K562 (cell line): ENCODE results near the gene RHPN2. TPM values are rescaled to one million over a fixed set of nuclear protein-coding genes. Genes with fewer than 3 reads are reported as not detected.

Source experiments
- ARID3A ChIP-seq: IDR thresholded peaks from 2 replicates; pipeline ENCODE4 v1.6.1; 2012; ENCODE audit warnings: low read depth, low read length, improper control_type of control experiment, borderline replicate concordance
- ARNT ChIP-seq, 2 experiments: fragments of 450-650 bp; IDR thresholded peaks; 2 replicates each; pipeline ENCODE4 v1.6.1; 2016; ENCODE audit warnings: mild to moderate bottlenecking in 1 of 2
- CBX3 ChIP-seq, 2 experiments: IDR thresholded peaks; 1 replicate in 1 of 2; 2 replicates in 1 of 2; pipeline ENCODE4 v1.6.1; 2012; ENCODE audit warnings: inconsistent platforms in 2 of 2, low read length in 2 of 2, borderline replicate concordance in 1 of 2, control low read depth in 1 of 2
- EGR1 ChIP-seq: fragments of 450-650 bp; conservative IDR thresholded peaks from 2 replicates; pipeline ENCODE4 v1.6.1; 2017; ENCODE audit warnings: mild to moderate bottlenecking
- FOSL1 ChIP-seq: fragments of 200-800 bp; sonication (Bioruptor generic); conservative IDR thresholded peaks from 2 replicates; pipeline ENCODE4 v1.6.1; 2016; ENCODE audit warnings: missing genetic modification characterization, missing compliant biosample characterization
- FOXK2 ChIP-seq, 2 experiments: fragments of 450-650 bp; IDR thresholded peaks in 1 of 2; conservative IDR thresholded peaks in 1 of 2; 2 replicates each; pipeline ENCODE4 v1.6.1; 2016; ENCODE audit warnings: low read depth in 2 of 2, mild to moderate bottlenecking in 1 of 2
- HDAC3 ChIP-seq: fragments of 450-650 bp; IDR thresholded peaks from 2 replicates; pipeline ENCODE4 v1.6.1; 2018; ENCODE audit warnings: borderline replicate concordance, mild to moderate bottlenecking, moderate library complexity; ENCODE audit not compliant: partially characterized antibody
- HMBOX1 ChIP-seq: sonication (generic); IDR thresholded peaks from 2 replicates; pipeline ENCODE4 v1.6.1; 2016
- JUN ChIP-seq, 2 experiments: sonication (generic) in 1 of 2; formaldehyde crosslinking in 1 of 2; IDR thresholded peaks; 2 replicates each; pipeline versions ENCODE4 v1.6.1 to v1.8.0; 2012 to 2022; ENCODE audit warnings: borderline replicate concordance in 2 of 2, mild to moderate bottlenecking in 2 of 2, improper control_type of control experiment in 1 of 2, low read depth in 1 of 2, low read length in 1 of 2, missing genetic modification reagents in 1 of 2
- KDM2B ChIP-seq: fragments of 250-450 bp; sonication (Bioruptor Pico); IDR thresholded peaks from 2 replicates; pipeline ENCODE4 v1.8.0; 2021; ENCODE audit warnings: mild to moderate bottlenecking, moderate library complexity
- KLF10 ChIP-seq: fragments of 250-450 bp; sonication (Bioruptor Pico); IDR thresholded peaks from 2 replicates; pipeline ENCODE4 v1.6.1; 2021; ENCODE audit warnings: matching md5 sums
- MITF ChIP-seq: IDR thresholded peaks from 2 replicates; pipeline ENCODE4 v1.6.1; 2014; ENCODE audit warnings: antibody characterized with exemption
- MTA1 ChIP-seq: fragments of 450-650 bp; IDR thresholded peaks from 2 replicates; pipeline ENCODE4 v1.6.1; 2017; ENCODE audit warnings: borderline replicate concordance
- NCOA1 ChIP-seq: fragments of 450-650 bp; IDR thresholded peaks from 2 replicates; pipeline ENCODE4 v1.6.1; 2016; ENCODE audit warnings: low read depth
- NCOA2 ChIP-seq, 2 experiments: fragments of 450-650 bp; IDR thresholded peaks; 2 replicates each; pipeline ENCODE4 v1.6.1; 2018; ENCODE audit warnings: mild to moderate bottlenecking in 2 of 2, moderate library complexity in 1 of 2; ENCODE audit not compliant: partially characterized antibody in 2 of 2
- NFE2 ChIP-seq: IDR thresholded peaks from 2 replicates; pipeline ENCODE4 v1.6.1; 2014; ENCODE audit warnings: antibody characterized with exemption, low read depth
- PHB ChIP-seq: fragments of 250-450 bp; sonication (Bioruptor Pico); IDR thresholded peaks from 2 replicates; pipeline ENCODE4 v1.5.0; 2021
- PHB2 ChIP-seq: fragments of 450-650 bp; IDR thresholded peaks from 2 replicates; pipeline ENCODE4 v1.6.1; 2017; ENCODE audit warnings: low read depth
- RFX1 ChIP-seq: fragments of 450-650 bp; IDR thresholded peaks from 2 replicates; pipeline ENCODE4 v1.6.1; 2016; ENCODE audit warnings: mild to moderate bottlenecking, moderate library complexity
- TSC22D4 ChIP-seq: fragments of 450-650 bp; IDR thresholded peaks from 2 replicates; pipeline ENCODE4 v1.6.1; 2016; ENCODE audit warnings: missing genetic modification characterization, missing biosample characterization, control low read depth
- ZEB2 ChIP-seq: fragments of 450-650 bp; IDR thresholded peaks from 2 replicates; pipeline ENCODE4 v1.6.1; 2016
- ZFX ChIP-seq: sonication (generic); formaldehyde crosslinking; IDR thresholded peaks from 2 replicates; pipeline ENCODE4 v1.8.0; 2022; ENCODE audit warnings: mild to moderate bottlenecking, missing genetic modification reagents, moderate library complexity
- polyA plus RNA-seq, 8 experiments: library from polyadenylated mRNA; depleted of rRNA in 4 of 8; stranded (reverse) in 5 of 8; unstranded in 3 of 8; fragments of >200 nt; fragmentation: Nextera tagmentation in 2 of 8; fragmentation: Illumina TruSeq in 1 of 8; extraction: Ambion mirVana in 2 of 8; extraction: Trizol in 1 of 8; gene quantifications; 2 replicates each; pipeline versions ENCODE4 v1.2.1 to v1.2.3, GENCODE V29; 2011 to 2014; ENCODE audit warnings: inconsistent platforms in 1 of 8, missing spikeins in 1 of 8
- total RNA-seq, 7 experiments: library from RNA; depleted of rRNA in 6 of 7; stranded (reverse); fragments of >200 nt in 6 of 7; fragmentation: Illumina TruSeq in 2 of 7; extraction: Trizol in 2 of 7; gene quantifications; 2 replicates each; pipeline versions ENCODE4 v1.2.1 to v1.2.3, GENCODE V29; 2011 to 2021; ENCODE audit warnings: low replicate concordance in 1 of 7
- TF ChIP-seq, protein P1 (sequence below), 2 experiments: fragments of 250-450 bp in 1 of 2; fragments of 450-650 bp in 1 of 2; sonication (Bioruptor Pico) in 1 of 2; IDR thresholded peaks; 2 replicates each; pipeline versions ENCODE4 v1.6.1 to v1.8.0; 2016 to 2021; ENCODE audit warnings: mild to moderate bottlenecking in 2 of 2, moderate library complexity in 2 of 2, missing compliant biosample characterization in 1 of 2, missing genetic modification characterization in 1 of 2

Gene RHPN2
- total and polyA plus RNA-seq, 9 of the 15 experiments (the other 6 are each of a cell fraction or from before 2014, with no cell fraction given) = 0.63 to 9.9 (median 3.2) TPM

GRCh38 chr19:33100894-33101644 is 36.4 kb upstream of the RHPN2 start (continued):
- peak in 1 of 2 experiments; percentile 64 for TF ChIP-seq FOXK2 (conservative IDR thresholded peaks at IDR 0.05 in 1 of 2, IDR thresholded peaks at IDR 0.05 in 1 of 2; ENCODE audit: low read depth in 2 of 2)
- TF ChIP-seq NCOA1 = peak; percentile 85
- TF ChIP-seq PHB (CRISPR knock-in tag) = no peak
- TF ChIP-seq NCOA2 (IDR thresholded peaks at IDR 0.05; ENCODE audit: partially characterized antibody in 2 of 2) = peak in 1 of 2 experiments; percentile 38
- no peak for TF ChIP-seq KDM2B (CRISPR knock-in tag)
- peak; percentile 95 for TF ChIP-seq JUN (IDR thresholded peaks at IDR 0.05; ENCODE audit: borderline replicate concordance, low read depth, low read length)
- TF ChIP-seq JUN (CRISPR knock-in tag; IDR thresholded peaks at IDR 0.05; ENCODE audit: borderline replicate concordance) = no peak
- peak; percentile 53; the same call in 1 of the 2 replicates for TF ChIP-seq PHB2
- TF ChIP-seq ZEB2 = peak; percentile 85
- no peak for TF ChIP-seq CBX3 (IDR thresholded peaks at IDR 0.05; ENCODE audit: borderline replicate concordance in 1 of 2, low read length in 2 of 2)
- no peak for TF ChIP-seq ZFX (CRISPR knock-in tag)
- 0 out of 2 replicates have a peak, but pooled peaks have one; percentile 62 for TF ChIP-seq MTA1
- peak; percentile 78 for TF ChIP-seq HDAC3
- peak; percentile 65 for TF ChIP-seq MITF
- peak; percentile 54 for TF ChIP-seq EGR1
- peak; percentile 79 for TF ChIP-seq NFE2
- TF ChIP-seq TSC22D4 (tag) = no peak
- peak in 1 of 2 experiments; percentile 85; a peak in 1 of 4 replicates for TF ChIP-seq ARNT (IDR thresholded peaks at IDR 0.05)
- TF ChIP-seq KLF10 = no peak
- peak; percentile 59 for TF ChIP-seq RFX1
- TF ChIP-seq ARID3A = peak; percentile 91
- TF ChIP-seq HMBOX1 = peak; percentile 63; the same call in 1 of the 2 replicates
- TF ChIP-seq FOSL1 = peak; percentile 99
- TF ChIP-seq, protein P1, sequence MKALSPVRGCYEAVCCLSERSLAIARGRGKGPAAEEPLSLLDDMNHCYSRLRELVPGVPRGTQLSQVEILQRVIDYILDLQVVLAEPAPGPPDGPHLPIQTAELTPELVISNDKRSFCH (CRISPR knock-in tag; IDR thresholded peaks at IDR 0.05) = no peak
- TF ChIP-seq, protein P1 (tag; IDR thresholded peaks at IDR 0.05) = 0 out of 2 replicates have a peak, but pooled peaks have one; percentile 38
